Measurements from ENCODE around the gene ZNF576.
"Not testable (repeated sequence)": the region's sequence is repeated elsewhere in the genome, so short reads cannot be mapped to it uniquely, and the experiment has no call there.

Gene ZNF576

DNA sequence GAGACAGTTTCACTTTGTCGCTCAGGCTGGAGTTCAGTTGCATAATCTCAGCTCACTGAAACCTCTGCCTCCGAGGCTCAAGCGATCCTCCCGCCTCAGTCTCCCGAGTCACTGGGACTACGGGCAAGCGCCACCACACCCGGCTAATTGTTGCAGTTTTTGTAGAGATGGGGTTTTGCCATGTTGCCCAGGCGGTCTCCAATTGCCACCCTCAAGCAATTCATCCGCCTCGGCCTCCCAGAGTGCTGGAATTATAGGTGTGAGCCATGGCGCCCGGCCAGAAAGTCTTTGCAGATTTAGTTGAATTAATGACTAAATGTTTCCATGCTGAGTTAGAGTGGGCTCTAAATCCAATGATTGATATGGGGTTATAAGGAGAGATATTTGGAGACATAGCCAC lies 47.8 kb downstream of the ZNF576 start:
- no peak for DNase-seq (ENCODE audit: extremely low read depth in 1 of 2, low read depth in 1 of 2)

DNA sequence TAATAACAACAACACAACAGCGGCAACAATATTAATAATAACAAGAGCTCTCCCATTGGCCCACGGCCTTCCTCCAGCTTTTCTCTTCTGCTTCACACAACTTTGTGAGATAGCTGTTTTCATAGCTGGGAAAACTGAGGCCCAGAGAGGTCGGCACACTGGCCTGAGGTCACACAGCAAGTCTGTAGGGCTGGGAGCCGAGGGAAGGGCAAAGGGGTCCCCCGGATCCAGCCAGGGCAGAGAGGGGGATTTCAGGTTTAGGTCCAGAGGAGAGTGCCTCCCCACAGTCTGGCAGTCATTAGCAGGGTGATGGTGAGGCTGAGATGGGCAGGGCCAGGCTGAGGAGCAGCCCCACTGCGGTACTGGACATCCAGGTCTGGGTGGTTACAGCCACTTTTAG lies 52.2 kb downstream of the ZNF576 start:
- DNase-seq (ENCODE audit: extremely low read depth in 1 of 2, low read depth in 1 of 2), result no peak

DNA sequence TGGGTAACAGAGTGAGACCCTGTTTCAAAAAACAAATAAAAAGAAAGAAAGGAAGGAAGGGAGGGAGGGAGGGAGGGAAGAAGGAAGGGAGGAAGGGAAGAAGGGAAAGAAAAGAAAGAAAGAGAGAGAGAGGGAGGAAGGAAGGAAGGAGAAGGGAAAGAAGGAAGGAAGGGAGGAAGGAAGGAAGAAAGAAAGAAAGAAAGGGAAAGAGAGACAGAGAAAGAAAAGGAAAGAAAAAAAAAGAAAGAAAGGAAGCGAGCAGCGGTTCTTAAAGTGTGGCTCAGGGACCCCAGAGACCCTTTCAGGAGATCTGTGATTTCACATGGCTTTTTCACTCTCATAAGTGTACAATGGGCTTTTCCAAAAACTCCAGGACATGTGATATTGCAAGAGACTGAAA lies 53.1 kb downstream of the ZNF576 start:
- no peak for DNase-seq (ENCODE audit: extremely low read depth in 1 of 2, low read depth in 1 of 2)

DNA sequence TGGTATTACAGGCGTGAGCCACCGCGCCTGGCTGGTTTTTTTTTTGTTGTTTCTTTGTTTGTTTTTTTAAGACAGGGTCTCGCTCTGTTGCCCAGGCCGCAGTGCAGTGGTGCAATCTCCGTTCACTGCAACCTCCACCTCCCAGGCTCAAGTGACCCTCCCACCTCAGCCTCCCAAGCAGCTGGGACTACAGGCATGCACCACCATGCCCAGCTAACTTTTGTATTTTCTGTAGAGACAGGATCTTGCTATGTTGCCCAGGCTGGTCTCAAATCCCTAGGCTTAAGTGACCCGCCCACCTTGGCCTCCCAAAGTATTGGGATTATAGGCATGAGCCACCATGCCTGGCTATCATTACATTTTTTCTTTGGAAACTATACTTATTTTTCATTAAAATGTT lies 53.9 kb downstream of the ZNF576 start:
- DNase-seq (ENCODE audit: extremely low read depth in 1 of 2, low read depth in 1 of 2), result not testable (repeated sequence)
